HL-60/S4 treated with phorbol 12-myristate 13-acetate at 8.2 ng/mL for 4 days and 3 days (cell line): Measurements from ENCODE around the gene OR2A1.
"Not testable (repeated sequence)": the region's sequence is repeated elsewhere in the genome, so short reads cannot be mapped to it uniquely, and the experiment has no call there.

Source experiments
- in situ Hi-C: fragments of 300-500 bp; cut with MboI; formaldehyde crosslinking; loops from 2 replicates; pipeline ENCODE4 v1.15.0; 2022; ENCODE audit warnings: low sequenced_read_pairs

Gene OR2A1

DNA sequence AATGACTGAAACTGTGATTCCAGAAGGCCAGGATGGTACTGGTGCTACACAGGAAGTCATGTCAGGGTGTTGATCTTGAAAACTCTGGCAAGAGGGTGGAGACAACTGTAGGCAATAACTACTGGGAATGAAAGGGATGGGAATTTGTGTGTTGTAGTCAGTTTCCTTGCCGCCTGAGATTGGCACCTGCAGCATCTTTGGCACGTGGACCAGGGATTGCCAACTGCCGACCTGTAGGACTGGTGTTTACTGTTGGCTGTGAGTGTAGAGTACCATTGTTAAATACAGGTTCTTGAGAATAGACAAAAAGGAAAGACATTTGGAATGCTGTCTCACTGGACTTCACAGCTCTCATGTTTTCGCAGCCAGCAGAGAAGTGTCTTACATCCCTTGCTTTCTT is 11.1 kb downstream of the OR2A1 start:
- in situ Hi-C loops: not testable (repeated sequence)

DNA sequence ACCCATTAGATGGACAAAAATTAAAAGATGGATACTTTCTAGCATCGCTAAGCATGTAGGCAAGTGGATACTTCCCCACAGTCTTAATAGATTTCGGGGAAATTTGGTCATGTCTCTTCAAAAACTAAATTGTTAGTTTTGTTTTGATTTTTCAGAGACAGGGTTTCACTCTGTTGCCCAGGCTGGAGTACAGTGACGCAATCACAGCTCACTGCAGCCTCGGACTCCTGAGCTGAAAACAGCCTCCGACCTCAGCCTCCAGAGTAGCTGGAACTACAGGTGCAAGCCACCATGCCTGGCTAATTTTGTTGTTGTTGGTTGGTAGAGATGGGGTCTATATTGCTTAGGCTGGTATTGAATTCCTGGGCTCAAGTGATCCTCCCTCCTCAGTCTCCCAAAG is 13.6 kb downstream of the OR2A1 start:
- in situ Hi-C loops: not testable (repeated sequence)

DNA sequence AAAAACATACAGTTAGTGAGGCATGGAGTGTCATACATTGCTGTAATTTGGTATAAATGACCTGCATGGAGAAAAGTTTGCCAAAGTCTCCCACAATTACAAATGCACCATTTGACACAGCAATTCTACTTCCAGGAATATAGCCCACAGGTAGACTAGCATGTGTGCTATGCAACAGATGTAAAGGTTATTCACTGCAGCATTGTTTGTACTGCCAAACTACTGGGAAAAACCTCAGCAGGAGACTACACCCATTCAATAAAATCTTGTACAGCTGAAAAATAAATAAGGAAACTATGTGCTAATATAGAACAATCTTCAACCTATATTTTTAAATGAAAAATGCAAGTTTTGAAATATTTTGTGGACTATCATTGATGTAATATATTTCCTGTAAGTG is 17.8 kb downstream of the OR2A1 start:
- in situ Hi-C loops: not testable (repeated sequence)

DNA sequence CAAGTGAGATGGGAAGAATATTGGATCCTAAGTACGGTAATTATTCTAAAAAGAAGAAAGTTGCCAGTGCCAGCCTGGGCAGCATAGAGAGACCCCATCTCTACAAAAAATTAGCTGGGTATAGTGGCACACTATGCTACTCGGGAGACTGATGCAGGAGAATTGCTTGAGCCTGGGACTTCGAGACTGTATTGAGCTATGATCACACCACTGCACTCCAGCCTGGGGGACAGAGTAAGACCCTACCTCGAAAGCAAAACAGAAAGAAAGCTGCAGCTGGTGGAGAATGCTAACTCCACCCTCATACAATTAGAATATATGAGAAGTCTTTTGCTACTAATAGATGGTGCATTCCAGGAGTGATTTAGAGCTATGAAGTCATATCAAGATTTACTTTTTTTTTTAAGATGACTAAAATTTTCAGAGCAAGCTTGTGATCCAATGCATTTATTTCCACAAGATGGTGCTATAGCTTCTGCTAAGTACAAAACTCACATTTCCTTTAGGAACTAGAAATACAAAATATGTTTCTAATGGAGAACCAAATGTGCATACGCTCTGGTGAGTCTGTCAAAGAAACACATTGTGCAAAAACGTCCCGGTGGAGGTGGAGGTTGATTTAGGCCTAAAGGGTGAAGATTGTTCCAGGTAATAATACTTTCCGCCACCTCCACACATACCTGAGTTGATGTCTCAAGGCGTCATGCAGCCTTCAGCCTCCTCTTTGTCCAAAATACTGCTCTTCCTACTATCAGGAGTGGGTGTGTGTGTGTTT is 19.2 kb downstream of the OR2A1 start:
- in situ Hi-C loops: not testable (repeated sequence)

DNA sequence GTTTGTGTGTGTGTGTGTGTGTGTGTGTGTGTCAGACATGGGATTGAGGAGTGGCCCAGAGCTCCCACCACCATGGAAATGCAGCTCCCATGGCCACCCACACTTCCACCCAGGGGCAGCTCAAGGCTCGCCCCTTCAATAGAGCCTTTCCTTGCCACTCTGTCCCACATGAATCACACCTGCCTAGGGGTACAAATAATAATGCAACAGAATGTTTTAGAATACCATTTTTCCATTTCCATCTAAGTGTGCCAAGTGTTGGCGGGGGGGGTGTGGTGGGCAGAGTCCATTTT is 19.7 kb downstream of the OR2A1 start:
- in situ Hi-C loops: not testable (repeated sequence)

DNA sequence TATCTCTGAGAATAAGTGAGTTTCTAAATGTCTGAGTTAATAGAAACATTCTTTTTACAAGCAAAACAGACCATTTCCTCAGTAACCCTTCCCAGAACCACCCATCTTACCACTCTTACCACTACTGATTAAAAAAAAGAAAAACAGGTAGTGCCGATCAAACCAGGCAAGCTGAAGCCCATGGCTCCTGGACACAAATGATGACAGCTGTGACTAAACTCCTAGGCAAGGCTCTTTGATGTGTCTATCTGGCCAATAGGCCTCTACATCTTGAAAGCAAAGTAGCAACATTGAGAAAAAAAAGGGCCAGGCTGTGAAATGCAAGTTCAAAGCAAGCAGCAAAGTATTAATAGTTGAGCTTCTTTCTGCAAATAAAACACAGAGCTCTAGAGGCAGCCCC is 36.4 kb downstream of the OR2A1 start:
- in situ Hi-C loops: not testable (repeated sequence)

DNA sequence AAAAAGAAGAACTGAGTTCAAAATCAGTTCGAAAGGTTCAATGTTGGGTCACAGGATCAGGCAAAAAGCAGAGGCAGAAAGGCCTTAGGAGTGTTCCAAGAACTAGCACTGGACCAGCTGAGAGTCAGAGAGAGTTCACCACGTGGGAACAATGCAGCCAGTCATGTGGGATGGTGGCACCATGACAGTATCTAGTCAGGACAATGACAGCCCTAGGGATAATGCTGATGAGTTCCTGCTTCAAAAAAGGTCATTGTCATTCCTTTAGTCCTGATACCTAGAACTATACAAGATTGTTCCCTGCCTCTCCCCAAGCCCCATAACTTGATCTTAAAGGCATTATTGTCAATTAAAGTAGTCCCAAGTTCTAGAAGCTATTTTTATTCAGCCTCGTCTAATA is 39.4 kb downstream of the OR2A1 start:
- in situ Hi-C loops: not testable (repeated sequence)

DNA sequence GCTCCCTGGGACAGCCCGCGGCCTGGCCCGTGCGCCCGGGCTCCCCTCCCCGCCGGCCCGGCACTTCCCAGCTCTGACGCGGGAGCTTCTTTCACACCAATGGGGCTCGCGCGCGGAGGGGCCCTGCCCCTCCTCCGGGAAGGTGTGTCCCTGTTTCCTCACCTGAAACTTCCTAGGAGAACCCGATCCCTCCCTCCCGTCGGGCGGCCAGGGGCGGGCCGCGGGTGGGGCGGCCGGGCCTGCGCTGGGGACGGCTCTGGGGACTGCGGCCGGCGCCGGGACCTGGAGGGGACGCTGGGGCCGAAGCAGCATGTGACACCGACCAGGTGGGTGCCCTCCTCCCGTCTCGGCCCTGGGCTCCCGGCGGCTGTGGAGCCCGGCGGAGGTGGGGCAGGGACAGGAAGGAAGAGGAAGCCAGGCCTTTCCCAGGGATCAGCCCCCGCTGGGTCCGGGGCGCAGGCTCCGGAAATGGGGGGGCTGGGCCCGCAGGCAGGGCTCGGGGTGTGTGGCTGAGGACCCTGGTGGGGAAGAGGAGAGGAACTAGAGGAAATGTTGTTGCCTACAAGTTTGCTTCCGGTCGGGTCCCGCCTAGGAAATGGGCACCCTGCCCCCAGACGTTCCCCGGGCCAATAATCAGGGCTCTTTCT is 43.1 kb downstream of the OR2A1 start, which contains the start of gene ARHGEF5:
Gene ARHGEF5 (plus strand): TSS at position 227 of the 647 bp plus-strand sequence. CDS start 7,268 bp downstream, outside the sequence.
- in situ Hi-C loops: not testable (repeated sequence)

DNA sequence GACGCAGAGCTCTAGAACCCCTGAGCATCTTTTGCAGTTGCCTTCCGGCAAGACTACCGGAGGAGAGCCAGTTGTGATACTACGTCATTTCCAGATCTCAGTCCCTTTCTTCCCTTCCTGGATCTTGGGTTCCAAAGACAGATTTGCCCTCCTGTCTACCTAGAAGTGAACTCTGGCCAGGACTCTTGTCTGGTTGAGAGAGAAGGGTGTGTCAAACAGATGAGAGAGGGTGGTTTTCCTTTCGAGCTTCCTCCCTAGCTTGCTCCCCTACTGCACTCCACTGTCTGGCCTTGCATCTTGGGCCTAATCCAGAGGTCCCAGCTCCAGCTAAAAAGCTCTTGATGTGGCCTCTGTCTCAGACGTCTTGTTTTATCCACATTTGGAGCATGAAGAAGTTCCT is 44.0 kb downstream of the OR2A1 start:
- in situ Hi-C loops: not testable (repeated sequence)

DNA sequence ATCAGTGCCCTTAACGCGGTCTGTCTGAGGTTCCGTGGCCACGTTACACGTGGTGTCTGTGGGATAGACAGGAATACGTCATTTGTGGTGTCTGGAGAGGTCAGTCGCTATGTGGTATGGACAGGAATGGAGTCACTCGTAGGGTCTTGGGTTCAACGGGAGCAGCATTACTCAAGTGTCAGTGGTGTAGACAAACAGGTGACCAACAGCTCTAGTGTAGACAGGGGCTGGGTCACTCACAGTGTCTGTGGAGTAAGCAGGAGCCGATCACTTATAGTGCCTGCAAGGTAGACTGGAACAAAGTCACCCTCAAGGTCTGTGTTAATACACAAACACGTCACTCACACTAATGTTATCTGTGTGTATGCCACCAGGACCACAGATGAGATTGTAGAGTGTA is 44.6 kb downstream of the OR2A1 start:
- in situ Hi-C loops: not testable (repeated sequence)

DNA sequence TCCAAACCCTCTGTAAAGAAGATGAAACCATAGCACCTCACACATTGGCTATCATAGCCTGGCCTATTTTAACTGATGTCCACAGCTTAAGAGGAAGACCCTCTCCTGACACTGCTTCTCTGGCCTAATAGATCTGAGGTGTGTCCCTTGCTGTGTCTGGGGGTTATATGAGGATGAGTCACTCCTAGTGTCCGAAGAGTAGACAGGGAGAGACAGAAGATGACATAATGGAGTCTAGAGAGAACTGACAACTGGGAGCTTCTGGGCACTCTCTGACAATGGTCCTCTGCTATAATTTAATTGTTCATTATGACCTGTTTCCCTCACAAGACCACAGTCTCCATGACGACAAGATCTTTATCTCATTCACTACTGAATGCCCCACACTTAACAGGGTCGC is 49.8 kb downstream of the OR2A1 start:
- in situ Hi-C loops: not testable (repeated sequence)

DNA sequence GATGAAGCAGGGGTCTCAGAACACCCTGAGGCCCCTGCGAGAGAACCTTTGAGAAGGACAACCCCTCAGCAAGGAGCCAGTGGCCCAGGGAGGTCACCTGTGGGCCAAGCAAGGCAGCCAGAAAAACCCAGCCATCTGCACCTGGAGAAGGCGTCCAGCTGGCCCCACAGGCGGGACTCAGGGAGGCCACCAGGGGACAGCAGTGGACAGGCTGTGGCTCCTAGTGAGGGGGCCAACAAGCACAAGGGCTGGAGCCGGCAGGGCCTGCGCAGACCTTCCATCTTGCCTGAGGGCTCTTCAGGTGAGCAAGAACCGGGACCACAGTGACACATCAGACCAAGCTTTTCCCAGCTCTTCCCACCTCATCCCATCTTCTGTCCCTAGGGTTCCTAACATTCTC is 53.3 kb downstream of the OR2A1 start:
- in situ Hi-C loops: not testable (repeated sequence)

DNA sequence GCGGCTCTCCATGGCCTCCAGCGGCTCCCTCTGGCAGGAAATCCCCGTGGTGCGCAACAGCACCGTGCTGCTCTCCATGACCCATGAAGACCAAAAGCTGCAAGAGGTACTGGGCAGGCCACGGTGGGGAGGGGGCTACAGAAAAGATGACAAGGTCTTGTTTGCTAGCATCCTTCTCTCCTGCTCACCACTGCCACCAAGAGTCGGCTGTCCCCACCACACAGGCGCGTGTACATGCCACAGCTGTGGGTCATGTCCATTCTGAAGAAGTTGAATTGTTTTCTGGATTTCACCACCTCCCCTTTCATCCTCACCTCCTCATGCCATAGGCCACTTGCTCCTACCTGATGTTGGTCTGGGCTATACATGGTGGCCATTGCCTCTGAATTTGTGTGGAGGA is 55.0 kb downstream of the OR2A1 start:
- in situ Hi-C loops: not testable (repeated sequence)

DNA sequence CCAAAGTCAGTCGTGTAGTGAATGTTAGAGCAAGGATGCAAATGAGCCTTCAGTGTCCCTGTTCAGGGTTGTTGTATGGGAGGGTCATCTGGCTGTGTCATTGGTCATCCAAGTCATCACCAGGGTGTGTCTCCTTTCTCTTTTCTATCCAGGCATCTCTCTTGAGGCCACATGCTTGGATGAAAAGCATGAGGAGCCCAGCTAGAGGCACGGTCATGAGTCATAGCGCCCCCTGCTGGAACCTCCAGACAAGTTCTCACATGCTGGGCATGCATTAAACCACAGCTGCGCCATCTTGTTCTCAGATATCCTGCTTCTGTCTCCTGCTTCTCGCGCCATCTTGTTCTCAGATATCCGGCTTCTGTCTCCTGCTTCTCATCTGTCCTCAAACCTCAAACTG is 57.0 kb downstream of the OR2A1 start:
- in situ Hi-C loops: not testable (repeated sequence)
